NCI-H2081 (cell line): ENCODE results near the gene COL1A2.

Experiments
- DNase-seq, 2 experiments: peaks; one replicate each; lab custom pipeline; 2025; lab: John Stamatoyannopoulos, UW

The COL1A2 gene

GRCh38 chr7:94382746-94383145, 11.9 kb upstream of the COL1A2 start:
- DNase-seq = no peak

- no peak for DNase-seq
Measured at GRCh38 chr7:94384315-94384714, 10.4 kb upstream of the COL1A2 start.

GRCh38 chr7:94386416-94386815, 8.3 kb upstream of the COL1A2 start:
- no peak for DNase-seq

GRCh38 chr7:94388540-94388939, 6.2 kb upstream of the COL1A2 start:
- DNase-seq = no peak

GRCh38 chr7:94389381-94389780, 5.3 kb upstream of the COL1A2 start:
- DNase-seq = no peak

- no peak for DNase-seq
Measured at GRCh38 chr7:94391726-94392392, 2.8 kb upstream of the COL1A2 start.

- DNase-seq = no peak
Measured at GRCh38 chr7:94392393-94392786, 2.3 kb upstream of the COL1A2 start.

- no peak for DNase-seq
Measured at GRCh38 chr7:94393246-94394108, 1.2 kb upstream of the COL1A2 start.

- no peak for DNase-seq
Measured at GRCh38 chr7:94394109-94394436, 622 bp upstream of the COL1A2 start.

GRCh38 chr7:94395141-94396036, 694 bp downstream of the COL1A2 start:
- DNase-seq = peak; percentile 14 to 46

GRCh38 chr7:94396037-94396431, 1.3 kb downstream of the COL1A2 start:
- DNase-seq = no peak

GRCh38 chr7:94396596-94396995, 1.9 kb downstream of the COL1A2 start:
- DNase-seq = peak; percentile 10 to 65

GRCh38 chr7:94397722-94398121, 3.0 kb downstream of the COL1A2 start:
- DNase-seq = no peak

- DNase-seq = no peak
Measured at GRCh38 chr7:94398841-94399240, 4.1 kb downstream of the COL1A2 start.

GRCh38 chr7:94400022-94400421, 5.3 kb downstream of the COL1A2 start:
- no peak for DNase-seq

GRCh38 chr7:94400643-94401427, 6.1 kb downstream of the COL1A2 start:
- no peak for DNase-seq

- no peak for DNase-seq
Measured at GRCh38 chr7:94401428-94401814, 6.7 kb downstream of the COL1A2 start.

- no peak for DNase-seq
Measured at GRCh38 chr7:94403546-94403945, 8.9 kb downstream of the COL1A2 start.

GRCh38 chr7:94405506-94405905, 10.8 kb downstream of the COL1A2 start:
- DNase-seq = no peak

- no peak for DNase-seq
Measured at GRCh38 chr7:94406696-94407095, 12.0 kb downstream of the COL1A2 start.

GRCh38 chr7:94409200-94409948, 14.7 kb downstream of the COL1A2 start:
- DNase-seq = no peak
